HepG2 (cell line): Measurements from ENCODE around the gene RBM6. TPM values are rescaled to one million over a fixed set of nuclear protein-coding genes. Genes with fewer than 3 reads are reported as not detected.
A peak's percentile ranks its signal among the peaks of the same experiment; 100 is the strongest.

Experiments used
- AGO2 ChIP-seq: fragments of 200-400 bp; formaldehyde crosslinking; optimal IDR thresholded peaks from 2 replicates; pipeline ENCODE3; 2017; ENCODE audit warnings: mild to moderate bottlenecking, low read depth, low read length, moderate library complexity
- BORCS8-MEF2B ChIP-seq: sonication (generic); formaldehyde crosslinking; IDR thresholded peaks from 2 replicates; pipeline ENCODE4 v1.8.0; 2022; ENCODE audit warnings: mild to moderate bottlenecking, missing genetic modification reagents
- FOSL2 ChIP-seq: sonication (generic); formaldehyde crosslinking; IDR thresholded peaks from 2 replicates; pipeline ENCODE4 v1.4.0; 2020; ENCODE audit warnings: missing genetic modification reagents
- FOXP1 ChIP-seq, 2 experiments: fragments of 450-650 bp in 1 of 2; IDR thresholded peaks; 2 replicates each; pipeline ENCODE4 v1.6.1; 2017 to 2018; ENCODE audit warnings: antibody characterized with exemption in 1 of 2
- GPBP1L1 ChIP-seq: sonication (generic); formaldehyde crosslinking; IDR thresholded peaks from 2 replicates; pipeline ENCODE4 v1.5.0; 2020; ENCODE audit warnings: mild to moderate bottlenecking, missing genetic modification reagents
- HMGXB4 ChIP-seq, 2 experiments: sonication (generic) in 1 of 2; formaldehyde crosslinking in 1 of 2; IDR thresholded peaks; 2 replicates each; pipeline versions ENCODE4 v1.4.0 to v1.6.1; 2018 to 2020; ENCODE audit warnings: missing genetic modification reagents in 2 of 2, borderline replicate concordance in 1 of 2, low read depth in 1 of 2, mild to moderate bottlenecking in 1 of 2, missing biosample characterization in 1 of 2
- IRF9 ChIP-seq: sonication (generic); formaldehyde crosslinking; IDR thresholded peaks from 2 replicates; pipeline ENCODE4 v1.8.0; 2022; ENCODE audit warnings: missing genetic modification reagents, mild to moderate bottlenecking, borderline replicate concordance
- POGZ ChIP-seq: sonication (generic); formaldehyde crosslinking; IDR thresholded peaks from 2 replicates; pipeline ENCODE4 v1.4.0; 2020; ENCODE audit warnings: mild to moderate bottlenecking, missing genetic modification reagents
- SP140L ChIP-seq: sonication (generic); formaldehyde crosslinking; IDR thresholded peaks from 2 replicates; pipeline ENCODE4 v1.4.0; 2020; ENCODE audit warnings: missing genetic modification reagents, borderline replicate concordance
- TFAP4 ChIP-seq: sonication (generic); IDR thresholded peaks from 2 replicates; pipeline ENCODE4 v1.6.1; 2016; ENCODE audit warnings: low read depth, borderline replicate concordance
- TFDP2 ChIP-seq: sonication (generic); formaldehyde crosslinking; IDR thresholded peaks from 2 replicates; pipeline ENCODE4 v1.4.0; 2020; ENCODE audit warnings: missing genetic modification reagents
- TFE3 ChIP-seq: IDR thresholded peaks from 2 replicates; pipeline ENCODE4 v1.6.1; 2016
- YY1 ChIP-seq: IDR thresholded peaks from 2 replicates; pipeline ENCODE4 v1.6.1; 2011; ENCODE audit warnings: low read length, low read depth, moderate library complexity, mild to moderate bottlenecking; ENCODE audit not compliant: insufficient read depth, insufficient replicate concordance
- ZFP37 ChIP-seq: sonication (generic); formaldehyde crosslinking; IDR thresholded peaks from 2 replicates; pipeline ENCODE4 v1.4.0; 2020; ENCODE audit warnings: missing genetic modification reagents, borderline replicate concordance
- ZNF101 ChIP-seq: sonication (generic); formaldehyde crosslinking; IDR thresholded peaks from 2 replicates; pipeline ENCODE4 v1.4.0; 2020; ENCODE audit warnings: mild to moderate bottlenecking, low read depth, missing genetic modification reagents, borderline replicate concordance
- ZNF225 ChIP-seq: sonication (generic); formaldehyde crosslinking; IDR thresholded peaks from 2 replicates; pipeline ENCODE4 v1.4.0; 2020; ENCODE audit warnings: mild to moderate bottlenecking, missing genetic modification reagents
- ZNF234 ChIP-seq: sonication (generic); formaldehyde crosslinking; conservative IDR thresholded peaks from 2 replicates; pipeline ENCODE4 v1.5.1; 2020; ENCODE audit warnings: mild to moderate bottlenecking, missing genetic modification reagents
- ZNF468 ChIP-seq: sonication (generic); formaldehyde crosslinking; IDR thresholded peaks from 2 replicates; pipeline ENCODE4 v1.8.0; 2022; ENCODE audit warnings: mild to moderate bottlenecking, moderate library complexity, missing genetic modification reagents
- ZNF703 ChIP-seq: sonication (generic); formaldehyde crosslinking; IDR thresholded peaks from 2 replicates; pipeline ENCODE4 v1.5.1; 2020; ENCODE audit warnings: missing genetic modification reagents, mild to moderate bottlenecking, moderate library complexity, borderline replicate concordance
- ZNF879 ChIP-seq: sonication (generic); formaldehyde crosslinking; IDR thresholded peaks from 2 replicates; pipeline ENCODE4 v1.8.1; 2023; ENCODE audit warnings: missing genetic modification reagents
- polyA plus RNA-seq, 8 experiments: library from polyadenylated mRNA; depleted of rRNA in 3 of 8; stranded (reverse) in 7 of 8; unstranded in 1 of 8; fragments of >200 nt; fragmentation: Illumina TruSeq in 4 of 8; extraction: Trizol in 4 of 8; gene quantifications; 2 replicates each; pipeline versions ENCODE4 v1.2.1 to v1.2.3, GENCODE V29; 2011 to 2016; ENCODE audit warnings: low read depth in 4 of 8, missing spikeins in 1 of 8, mixed read lengths in 1 of 8; ENCODE audit not compliant: insufficient read depth in 1 of 8
- total RNA-seq, 5 experiments: library from RNA; depleted of rRNA; stranded (reverse); fragments of >200 nt; fragmentation: Illumina TruSeq; extraction: Trizol; gene quantifications; 2 replicates each; pipeline ENCODE4 v1.2.3, GENCODE V29; 2016; ENCODE audit warnings: low read depth in 1 of 5

RBM6 gene
- total and polyA plus RNA-seq, 2 of the 13 experiments (the other 11 are each of a cell fraction or from before 2014, with no cell fraction given): 72.7 to 86.1 TPM

GRCh38 chr3:49939858-49940666 lies at the start of gene RBM6 (continued):
- TF ChIP-seq POGZ (peak; percentile 88), FOSL2 (0 out of 2 replicates have a peak, but pooled peaks have one; percentile 22), ZNF468 (CRISPR knock-in tag) (0 out of 2 replicates have a peak, but pooled peaks have one; percentile 30), GPBP1L1 (CRISPR knock-in tag) (no peak), TFAP4 (peak; percentile 92), YY1 (peak; percentile 72), ZNF234 (0 out of 2 replicates have a peak, but pooled peaks have one; percentile 21), ZNF879 (0 out of 2 replicates have a peak, but pooled peaks have one; percentile 38), TFE3 (CRISPR knock-in tag) (peak; percentile 71), HMGXB4 (CRISPR knock-in tag; IDR thresholded peaks at IDR 0.05; ENCODE audit: borderline replicate concordance in 1 of 2, low read depth in 1 of 2) (peak; percentile 87 to 89), ZFP37 (CRISPR knock-in tag) (0 out of 2 replicates have a peak, but pooled peaks have one; percentile 72), ZNF225 (CRISPR knock-in tag) (no peak), ZNF703 (CRISPR knock-in tag) (no peak; the same call in 1 of the 2 replicates), TFDP2 (CRISPR knock-in tag) (peak; percentile 84), SP140L (peak; percentile 93; the same call in 1 of the 2 replicates), FOXP1 (IDR thresholded peaks at IDR 0.05) (no peak), FOXP1 (CRISPR knock-in tag; IDR thresholded peaks at IDR 0.05) (no peak), ZNF101 (CRISPR knock-in tag) (no peak), BORCS8-MEF2B (CRISPR knock-in tag) (no peak), IRF9 (CRISPR knock-in tag) (peak; percentile 59), AGO2 (peak; percentile 87)
